AG09309 (cell line): ENCODE results near the gene ATG13.

ENCODE experiments used
- DNase-seq: peaks from one replicate; pipeline ENCODE4 v3.0.0-alpha.2; 2010; ENCODE audit warnings: low read depth
- H3K4me3 ChIP-seq: 2 replicates; pipeline ENCODE4 v1.5.1; 2011; ENCODE audit warnings: mild to moderate bottlenecking, low read depth, low read length, moderate library complexity; ENCODE audit not compliant: control insufficient read depth
- CTCF ChIP-seq: IDR thresholded peaks from 2 replicates; pipeline ENCODE4 v1.5.1; 2011; ENCODE audit warnings: mild to moderate bottlenecking, low read depth, low read length, inconsistent platforms; ENCODE audit not compliant: insufficient read depth, control insufficient read depth; ENCODE audit errors: missing control alignments

The ATG13 gene

GRCh38 chr11:46588915-46589314, 28.4 kb upstream of the ATG13 start:
- no peak for DNase-seq
- no peak for TF ChIP-seq CTCF
- no peak overlapping the region for H3K4me3 ChIP-seq

GRCh38 chr11:46590740-46591605, 26.4 kb upstream of the ATG13 start:
- DNase-seq: no peak
- TF ChIP-seq CTCF: no peak
- no peak overlapping the region for H3K4me3 ChIP-seq

GRCh38 chr11:46593550-46594373, 23.6 kb upstream of the ATG13 start, which contains the start of gene AMBRA1:
Gene AMBRA1 (minus strand): TSS chr11:46594023. CDS start chr11:46548380, 45,643 bp downstream.
- no peak for TF ChIP-seq CTCF
- peak within 1 kb of the TSS; percentile 95 for H3K4me3 ChIP-seq
- DNase-seq: peak; percentile 74

GRCh38 chr11:46594374-46594700, 23.0 kb upstream of the ATG13 start:
- DNase-seq: no peak
- TF ChIP-seq CTCF: no peak
- peak overlapping the region; percentile 95 for H3K4me3 ChIP-seq

- H3K4me3 ChIP-seq: no peak overlapping the region
- no peak for TF ChIP-seq CTCF
These were observed 22.6 kb upstream of the ATG13 start for GRCh38 chr11:46594785-46595184.

GRCh38 chr11:46597155-46597554, 20.2 kb upstream of the ATG13 start:
- no peak for TF ChIP-seq CTCF
- H3K4me3 ChIP-seq: no peak overlapping the region
- no peak for DNase-seq

More at GRCh38 chr11:46594785-46595184, 22.6 kb upstream of the ATG13 start:
- no peak for DNase-seq
